ENCODE data around the gene EIF6.
"Not testable (repeated sequence)": the region's sequence is repeated elsewhere in the genome, so short reads cannot be mapped to it uniquely, and the experiment has no call there.

The EIF6 gene

DNA sequence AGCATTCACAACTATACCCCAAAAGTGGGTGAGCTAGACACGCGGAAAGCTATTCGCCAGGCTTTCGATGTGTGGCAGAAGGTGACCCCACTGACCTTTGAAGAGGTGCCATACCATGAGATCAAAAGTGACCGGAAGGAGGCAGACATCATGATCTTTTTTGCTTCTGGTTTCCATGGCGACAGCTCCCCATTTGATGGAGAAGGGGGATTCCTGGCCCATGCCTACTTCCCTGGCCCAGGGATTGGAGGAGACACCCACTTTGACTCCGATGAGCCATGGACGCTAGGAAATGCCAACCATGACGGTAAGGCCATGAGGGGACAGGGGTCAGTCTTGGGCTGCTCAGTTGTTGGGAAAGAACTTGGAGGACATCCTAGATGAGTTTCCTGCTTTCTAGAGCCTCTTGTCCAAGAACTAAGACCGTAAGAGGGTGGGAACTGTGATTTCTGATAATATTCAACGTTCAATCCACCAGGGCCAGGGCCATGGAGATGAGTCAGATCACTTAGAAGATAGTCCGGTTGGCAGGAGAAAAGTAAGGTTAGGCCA is 30.0 kb downstream of the EIF6 start:
- DNase-seq (ENCODE audit: low read depth), result no peak

DNA sequence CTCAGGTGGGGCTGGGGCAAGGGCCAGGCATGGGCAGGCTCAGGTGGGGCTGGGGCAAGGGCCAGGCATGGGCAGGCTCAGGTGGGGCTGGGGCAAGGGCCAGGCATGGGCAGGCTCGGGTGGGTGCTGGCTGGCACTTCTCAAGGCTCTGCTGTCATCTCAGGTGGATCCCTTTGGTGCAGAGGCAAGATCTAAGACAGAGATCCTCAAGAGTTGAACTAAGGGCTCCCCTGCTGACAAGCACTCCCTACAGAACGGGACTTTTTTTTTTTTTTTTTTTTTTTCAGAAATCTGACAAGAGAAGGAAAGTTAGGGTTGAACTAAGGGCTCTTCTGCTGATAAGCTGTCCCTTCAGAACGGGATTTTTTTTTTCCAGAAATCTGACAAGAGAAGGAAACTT is 31.6 kb downstream of the EIF6 start:
- DNase-seq (ENCODE audit: low read depth), result no peak

DNA sequence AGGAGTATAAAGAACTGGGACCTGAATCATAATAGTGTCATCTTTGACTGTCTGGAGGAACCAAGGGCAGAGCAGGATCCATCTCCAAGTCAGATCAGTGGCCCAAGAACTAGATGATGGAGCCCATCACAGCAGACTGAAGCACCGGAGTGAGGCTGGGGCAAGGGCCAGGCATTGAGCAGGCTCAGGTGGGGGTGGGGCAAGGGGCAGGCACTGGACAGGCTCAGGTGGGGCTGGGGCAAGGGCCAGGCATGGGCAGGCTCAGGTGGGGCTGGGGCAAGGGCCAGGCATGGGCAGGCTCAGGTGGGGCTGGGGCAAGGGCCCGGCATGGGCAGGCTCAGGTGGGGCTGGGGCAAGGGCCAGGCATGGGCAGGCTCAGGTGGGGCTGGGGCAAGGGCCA is 32.0 kb downstream of the EIF6 start:
- not testable (repeated sequence) for DNase-seq (ENCODE audit: low read depth)

DNA sequence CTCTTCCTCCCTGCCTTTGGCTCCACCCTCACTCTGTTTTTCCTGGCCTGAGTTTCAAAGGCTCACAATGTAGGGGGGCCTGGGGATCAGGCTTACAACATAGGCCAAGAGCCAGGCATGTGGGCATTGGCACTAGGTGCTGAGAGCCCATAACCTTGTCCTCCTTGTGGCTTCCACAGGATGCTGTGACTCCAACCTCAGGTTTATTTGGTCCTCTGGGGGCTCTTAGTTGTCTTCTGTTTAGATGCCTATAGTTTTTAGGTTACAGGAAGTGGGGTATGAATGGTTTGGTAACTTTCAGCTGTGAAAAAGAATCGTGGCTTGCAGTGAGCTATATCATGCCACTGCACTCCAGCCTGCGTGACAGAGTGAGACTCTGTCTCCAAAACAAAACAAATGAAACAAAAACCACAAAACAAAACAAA is 32.5 kb downstream of the EIF6 start:
- no peak for DNase-seq (ENCODE audit: low read depth)

DNA sequence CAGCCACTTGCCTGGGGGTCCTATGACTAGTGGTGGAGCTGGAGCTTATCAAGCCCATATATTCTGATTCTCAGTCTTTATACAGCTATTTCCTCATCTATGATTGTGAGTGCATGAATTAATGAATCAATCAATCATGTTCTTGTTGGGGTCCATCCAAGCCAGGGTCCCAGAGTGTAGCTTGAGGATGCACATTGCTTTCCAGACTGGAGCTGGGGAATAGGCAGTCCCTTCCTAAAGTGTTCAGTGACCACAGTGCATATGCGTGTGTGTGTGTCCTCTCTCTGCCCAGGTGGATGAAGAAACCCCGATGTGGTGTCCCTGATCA is 33.0 kb downstream of the EIF6 start:
- no peak for DNase-seq (ENCODE audit: low read depth)

DNA sequence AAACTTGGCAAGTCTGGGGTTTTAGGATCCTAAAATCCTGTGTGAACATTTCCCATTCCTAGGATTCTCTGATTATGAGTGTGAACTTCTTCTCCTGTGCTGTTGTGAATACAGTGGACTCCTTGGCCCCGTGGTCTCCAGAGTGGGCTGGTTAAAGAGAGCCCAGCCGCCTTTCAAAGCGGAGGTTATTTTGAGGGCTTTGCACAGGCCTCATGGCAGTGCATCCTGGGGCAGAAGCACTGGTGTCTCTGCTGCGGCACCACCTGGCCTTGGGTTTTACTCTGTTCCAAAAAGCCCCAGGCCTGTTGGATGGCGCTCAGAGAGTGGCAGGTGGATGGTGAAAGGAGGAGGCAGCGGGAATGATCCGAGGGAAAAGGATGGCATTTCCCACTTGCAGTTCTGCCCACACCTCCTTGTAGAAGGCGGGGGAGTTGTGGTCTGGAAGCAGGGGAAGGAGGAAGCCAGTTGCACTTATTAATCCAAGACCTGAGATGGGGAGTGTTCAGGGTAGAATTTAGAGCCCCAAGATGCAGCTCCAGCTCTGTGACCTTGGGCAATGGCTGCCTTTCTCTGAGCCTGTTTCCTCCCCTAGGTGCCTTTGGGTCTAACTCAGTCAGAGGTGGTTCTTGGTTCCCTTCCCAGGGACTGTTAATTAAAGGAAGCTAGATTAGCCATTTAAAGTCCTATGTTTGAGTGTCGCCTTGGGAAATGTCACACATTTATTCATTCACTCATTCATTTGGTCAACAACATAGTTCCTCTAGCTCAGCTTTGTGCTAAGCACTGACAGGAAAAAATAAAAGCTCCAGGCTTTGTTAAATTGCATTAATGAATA is 35.7 kb downstream of the EIF6 start:
- DNase-seq (ENCODE audit: low read depth), result no peak

DNA sequence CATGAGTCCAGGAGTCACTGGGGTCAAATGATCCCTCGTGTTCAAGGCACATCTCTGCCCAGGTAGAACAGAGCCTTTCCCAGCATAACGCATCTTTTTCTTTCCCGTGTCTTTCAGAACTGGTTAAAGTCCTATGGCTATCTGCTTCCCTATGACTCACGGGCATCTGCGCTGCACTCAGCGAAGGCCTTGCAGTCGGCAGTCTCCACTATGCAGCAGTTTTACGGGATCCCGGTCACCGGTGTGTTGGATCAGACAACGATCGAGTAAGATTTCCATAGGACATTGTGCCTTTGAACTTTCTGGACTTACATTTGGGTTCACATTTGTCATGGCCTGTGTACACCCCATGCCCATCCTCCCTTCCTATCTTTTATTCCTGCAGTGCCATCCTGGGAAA is 37.8 kb downstream of the EIF6 start:
- DNase-seq (ENCODE audit: low read depth), result no peak

DNA sequence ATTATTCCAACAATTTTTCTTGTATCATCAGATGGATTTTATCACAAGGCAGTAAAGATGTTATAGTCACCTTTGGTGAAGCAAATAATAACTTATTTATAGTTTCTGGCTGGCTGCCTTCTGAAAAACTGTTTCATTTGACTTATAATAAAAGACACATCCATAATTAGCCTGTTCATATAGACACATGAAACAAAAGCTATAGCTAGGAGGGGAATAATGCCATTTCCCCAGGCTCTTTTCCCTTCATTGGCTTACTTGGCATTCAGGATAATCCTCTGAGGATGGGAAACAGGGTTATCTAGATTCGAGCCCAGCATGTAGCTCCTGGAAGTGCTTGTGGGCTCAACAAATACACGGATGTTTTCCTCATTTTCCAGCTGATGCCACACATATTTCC is 40.6 kb downstream of the EIF6 start:
- no peak for DNase-seq (ENCODE audit: low read depth)

DNA sequence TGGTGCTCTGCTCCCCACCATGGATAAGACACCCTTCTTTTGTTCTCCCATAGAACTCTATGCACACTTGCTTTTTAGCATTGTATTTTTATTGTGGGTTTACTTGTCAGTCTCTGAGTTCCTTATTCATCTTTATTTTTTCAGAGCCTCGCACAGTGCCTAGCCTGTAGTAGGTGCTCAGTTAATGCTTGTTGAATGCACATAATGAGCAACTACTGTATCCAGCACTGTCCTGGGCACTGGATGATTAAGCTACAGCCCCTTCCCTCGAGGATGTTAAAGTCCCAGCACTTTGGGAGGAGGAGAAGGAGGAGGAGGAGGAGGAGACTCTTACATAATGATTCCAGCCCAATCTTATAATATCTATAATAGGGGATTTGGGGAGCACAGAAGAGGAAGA is 41.3 kb downstream of the EIF6 start:
- DNase-seq (ENCODE audit: low read depth), result no peak

DNA sequence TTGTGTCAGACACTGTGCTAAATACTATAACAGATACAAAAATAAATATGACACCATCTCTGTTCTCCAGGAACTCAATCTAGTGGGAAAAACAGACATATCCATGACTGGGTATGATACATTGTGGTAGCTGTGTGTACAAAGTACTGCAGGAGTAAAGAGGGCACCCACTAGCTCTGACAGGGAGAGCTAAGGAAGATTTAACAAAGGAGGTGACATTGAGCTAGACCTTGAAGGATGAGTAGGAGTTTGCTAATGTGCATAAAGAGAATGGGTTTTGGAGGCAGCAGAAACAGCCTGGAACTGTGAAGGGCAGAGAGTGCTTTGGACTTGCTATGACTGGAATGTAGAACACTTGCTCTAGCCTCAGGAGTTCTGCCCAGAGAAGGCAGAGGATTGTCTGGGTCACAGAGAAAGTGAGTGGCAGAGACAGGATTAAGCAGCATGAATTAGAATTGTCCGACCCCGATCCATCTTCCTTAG is 43.7 kb downstream of the EIF6 start:
- DNase-seq (ENCODE audit: low read depth), result no peak

DNA sequence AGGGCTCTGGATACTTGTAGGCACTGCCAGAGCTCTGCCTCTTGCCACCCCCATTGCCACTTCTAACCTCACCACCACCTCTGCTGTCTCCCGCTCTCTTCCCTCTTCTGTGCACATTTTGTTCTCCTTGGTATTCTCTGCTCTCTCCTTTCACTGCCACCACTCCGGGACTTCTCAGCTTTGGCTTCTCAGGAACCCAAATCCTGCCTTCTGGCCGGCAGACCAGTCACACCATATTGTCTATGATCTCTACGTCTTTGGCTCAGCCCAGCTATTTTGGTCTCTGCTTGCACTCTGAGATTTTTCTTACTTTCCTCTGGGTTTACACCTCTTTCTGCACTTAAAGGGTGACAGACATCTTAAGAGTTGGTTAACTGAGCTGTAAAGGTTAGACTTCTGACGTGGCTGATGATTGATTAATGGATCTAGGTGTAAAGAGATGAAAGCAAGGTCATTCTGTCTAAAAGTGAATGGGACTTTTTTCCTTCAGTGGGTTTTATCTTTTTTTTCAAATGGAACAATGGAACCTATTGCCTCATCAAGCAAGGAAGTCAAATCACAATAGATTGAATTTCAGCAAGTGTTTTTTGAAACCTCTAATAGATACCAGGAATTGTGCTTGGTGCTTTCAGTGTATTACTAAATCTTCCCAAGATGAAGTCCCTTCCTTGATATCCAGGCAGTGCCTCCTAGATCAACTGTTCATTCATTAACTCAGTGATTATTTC is 44.3 kb downstream of the EIF6 start:
- no peak for DNase-seq (ENCODE audit: low read depth)

DNA sequence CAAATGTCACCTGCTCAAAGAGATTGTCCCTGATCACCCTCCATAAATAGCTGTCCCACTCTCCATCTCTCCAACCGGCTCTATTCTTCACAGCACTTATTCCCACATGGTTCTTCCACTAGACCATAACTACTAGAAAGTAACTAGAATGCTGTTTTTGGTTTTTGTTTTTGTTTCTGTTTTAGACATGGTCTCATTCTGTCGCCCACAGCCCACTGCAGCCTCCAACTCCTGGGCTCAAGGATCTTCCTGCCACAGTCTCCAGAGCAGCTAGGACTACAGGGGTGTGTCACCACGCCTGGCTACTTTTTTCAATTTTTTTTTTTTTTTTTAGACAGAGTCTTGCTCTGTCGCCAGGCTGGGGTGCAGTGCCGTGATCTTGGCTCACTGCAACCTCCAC is 45.8 kb downstream of the EIF6 start:
- no peak for DNase-seq (ENCODE audit: low read depth)

DNA sequence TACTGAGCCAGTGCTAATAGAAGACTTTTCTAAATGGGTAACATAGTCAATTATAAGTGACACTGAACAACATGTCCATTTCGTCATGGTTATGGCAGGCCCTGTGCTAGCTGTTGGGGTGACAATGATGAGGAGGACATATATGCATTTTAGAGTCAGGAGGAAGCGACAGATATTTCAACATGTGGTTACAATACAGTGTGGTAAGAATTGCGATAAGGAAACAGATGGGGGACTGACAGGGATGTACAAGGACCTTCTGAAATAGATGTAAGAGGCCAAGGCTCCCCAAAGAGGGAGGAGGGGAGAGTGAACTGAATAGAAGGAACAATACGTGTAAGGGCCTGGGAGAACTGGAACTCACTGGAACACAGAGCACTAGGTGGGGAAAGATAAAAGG is 46.4 kb downstream of the EIF6 start:
- no peak for DNase-seq (ENCODE audit: low read depth)

DNA sequence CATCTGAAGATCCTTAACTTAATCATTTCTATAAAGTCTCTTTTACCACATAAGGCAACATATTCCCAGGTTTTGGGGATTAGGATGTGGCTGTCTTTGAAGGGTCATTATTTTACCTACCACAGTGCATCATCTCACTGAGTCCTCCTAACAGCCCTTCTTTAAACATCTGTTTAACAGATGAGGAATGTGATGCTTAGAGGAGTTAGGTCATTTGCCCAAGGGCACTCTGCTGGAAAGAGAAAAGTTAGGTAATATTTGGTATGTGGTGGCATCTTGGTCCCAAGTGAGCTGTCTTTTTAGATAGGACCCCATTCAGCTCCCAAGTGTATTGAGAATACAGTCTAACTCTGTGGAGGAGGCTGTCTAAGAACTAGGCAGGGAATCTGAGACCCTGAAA is 47.1 kb downstream of the EIF6 start:
- no peak for DNase-seq (ENCODE audit: low read depth)

DNA sequence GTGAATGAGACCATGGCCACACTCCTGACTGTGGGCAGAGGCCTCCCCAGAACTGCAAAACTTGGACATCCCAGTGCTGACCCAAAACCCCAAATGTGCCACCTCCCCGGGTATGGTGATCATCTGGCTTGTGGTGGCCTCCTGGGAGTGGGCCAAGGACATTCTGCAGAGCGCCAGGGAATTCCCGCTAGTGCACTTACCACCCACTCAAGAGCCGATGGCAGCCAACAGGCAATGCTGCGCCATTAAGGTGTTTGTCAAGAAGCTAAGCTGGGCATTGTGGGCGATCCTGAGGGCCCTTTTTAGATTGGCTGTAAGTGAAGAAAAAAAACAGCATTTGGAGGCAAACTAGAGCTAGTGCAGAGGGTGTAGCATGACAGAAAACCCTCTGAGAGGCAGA is 48.7 kb downstream of the EIF6 start:
- no peak for DNase-seq (ENCODE audit: low read depth)

DNA sequence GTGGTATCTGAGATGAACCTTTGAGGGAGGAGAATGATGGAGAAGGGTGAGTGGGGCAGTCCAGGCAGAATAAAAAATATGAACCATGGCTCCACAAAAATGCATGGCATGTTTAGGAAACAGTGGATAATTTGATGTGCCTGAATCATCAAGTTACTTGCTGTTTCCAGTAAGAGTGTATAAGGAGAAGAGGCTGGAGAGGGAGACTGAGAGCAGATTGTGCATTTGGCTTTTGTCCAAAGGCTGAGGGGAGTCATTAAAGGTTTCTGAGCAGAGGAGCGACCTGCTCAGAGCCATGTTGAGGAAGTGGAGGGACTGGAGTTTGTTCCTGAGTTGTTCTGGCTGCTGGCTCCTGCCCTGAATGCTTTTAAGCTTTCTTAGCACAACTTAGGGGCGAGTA is 52.0 kb downstream of the EIF6 start:
- DNase-seq (ENCODE audit: low read depth), result no peak
